IPS-18a (cell line): ENCODE measurements around the gene MED12L.
"Not testable (repeated sequence)": the region's sequence is repeated elsewhere in the genome, so short reads cannot be mapped to it uniquely, and the experiment has no call there.

ENCODE experiments used
- H3K27ac ChIP-seq: one replicate; pipeline ENCODE4 v1.5.1; 2013; ENCODE audit warnings: low read length
- H3K27me3 ChIP-seq: one replicate; pipeline ENCODE4 v1.6.1; 2013; ENCODE audit warnings: mild to moderate bottlenecking, low read length; ENCODE audit not compliant: control insufficient read depth, insufficient read depth
- H3K36me3 ChIP-seq: one replicate; pipeline ENCODE4 v1.6.1; 2013; ENCODE audit warnings: low read depth, low read length; ENCODE audit not compliant: control insufficient read depth
- H3K4me1 ChIP-seq: one replicate; pipeline ENCODE4 v1.6.1; 2013; ENCODE audit warnings: low read depth, low read length; ENCODE audit not compliant: control insufficient read depth
- H3K4me3 ChIP-seq: one replicate; pipeline ENCODE4 v1.5.1; 2013; ENCODE audit warnings: low read length
- H3K9ac ChIP-seq: one replicate; pipeline ENCODE4 v1.6.1; 2013; ENCODE audit warnings: mild to moderate bottlenecking, low read length, moderate library complexity
- H3K9me3 ChIP-seq: one replicate; pipeline ENCODE4 v1.6.1; 2013; ENCODE audit warnings: low read depth, low read length; ENCODE audit not compliant: control insufficient read depth

Gene MED12L

DNA sequence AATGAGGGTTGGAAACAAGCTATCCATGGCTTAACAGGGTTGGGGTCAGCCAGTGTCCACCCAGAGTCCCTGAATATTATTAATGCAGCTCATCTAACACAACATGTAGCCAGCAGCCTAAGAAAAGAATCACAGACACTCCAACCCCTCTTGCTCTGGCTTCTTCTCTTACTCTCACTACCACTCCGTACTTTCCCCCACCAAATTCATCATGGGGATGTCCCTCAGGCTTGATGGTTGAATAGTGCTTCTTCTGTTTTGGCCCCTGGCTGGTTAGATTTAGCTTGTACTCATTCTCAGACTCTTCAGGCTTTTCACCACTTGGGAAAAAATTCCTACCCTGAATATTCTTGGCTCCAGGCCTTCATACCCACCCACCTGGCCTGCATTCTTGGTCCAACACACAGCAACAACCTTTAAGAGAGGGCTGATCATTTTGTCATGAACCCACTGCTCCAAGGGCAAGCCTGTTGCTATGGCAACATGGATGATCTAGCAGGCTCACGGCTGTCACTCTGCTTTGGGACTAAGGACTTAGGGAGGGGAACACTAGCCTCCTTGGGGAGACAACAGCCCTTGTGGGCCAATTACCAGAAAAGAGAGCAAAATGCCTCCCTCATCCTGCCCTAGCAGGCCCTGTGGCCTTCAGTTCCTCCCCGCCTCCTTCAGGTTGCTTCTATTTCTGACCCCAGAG is 9.4 kb upstream of the MED12L start:
- H3K4me1 ChIP-seq: no peaks in the 10 kb centered on the region
- no peak overlapping the region for H3K27ac ChIP-seq
- no peak overlapping the region for H3K4me3 ChIP-seq
- no peak overlapping the region for H3K9ac ChIP-seq
- H3K9me3 ChIP-seq: no peaks in the 10 kb centered on the region
- no peaks in the 10 kb centered on the region for H3K36me3 ChIP-seq
- H3K27me3 ChIP-seq: no peaks in the 10 kb centered on the region

DNA sequence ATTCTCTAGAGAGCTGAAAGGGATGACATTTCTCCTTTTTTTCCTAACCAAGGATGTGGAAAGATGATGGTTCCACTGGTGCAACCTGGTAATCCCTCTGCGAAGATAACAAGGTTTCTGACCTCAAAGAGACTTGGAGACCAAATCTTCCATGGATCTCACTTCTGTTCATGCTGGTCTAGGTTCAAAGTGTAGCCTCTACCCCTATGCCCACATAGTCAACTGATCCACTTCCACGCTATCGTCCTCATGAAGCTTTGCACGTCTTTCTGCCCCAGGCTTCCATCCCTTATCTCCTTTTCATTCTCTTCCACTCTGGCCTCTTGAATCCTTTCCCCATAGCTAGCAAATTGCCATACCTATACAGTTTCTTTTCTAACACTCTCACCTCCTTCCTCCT is 8.8 kb upstream of the MED12L start:
- Histone ChIP-seq H3K27me3 (no peaks in the 10 kb centered on the region), H3K4me3 (no peak overlapping the region), H3K9ac (no peak overlapping the region), H3K27ac (no peak overlapping the region), H3K36me3 (no peaks in the 10 kb centered on the region), H3K9me3 (no peaks in the 10 kb centered on the region), H3K4me1 (no peaks in the 10 kb centered on the region)

DNA sequence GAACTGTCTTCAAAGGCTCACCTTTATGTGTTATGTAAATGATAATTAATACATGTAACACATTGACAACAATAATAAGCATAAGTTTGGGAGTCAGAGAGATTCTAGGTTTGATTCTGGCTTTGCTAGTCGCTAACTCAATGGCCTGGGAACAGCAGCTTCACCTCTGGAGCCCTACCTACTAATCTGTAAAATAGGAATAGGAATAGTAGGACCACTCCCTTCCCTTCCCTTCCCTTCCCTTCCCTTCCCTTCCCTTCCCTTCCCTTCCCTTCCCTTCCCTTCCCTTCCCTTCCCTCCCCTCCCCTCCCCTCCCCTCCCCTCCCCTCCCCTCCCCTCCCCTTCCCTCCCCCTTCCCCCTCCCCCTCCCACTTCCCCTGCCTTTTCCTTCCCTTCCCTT is 4.4 kb upstream of the MED12L start:
- H3K27me3 ChIP-seq: peaks cover 18% of the 10 kb centered on the region
- H3K4me3 ChIP-seq: not testable (repeated sequence)
- peaks cover 20% of the 10 kb centered on the region for H3K4me1 ChIP-seq

DNA sequence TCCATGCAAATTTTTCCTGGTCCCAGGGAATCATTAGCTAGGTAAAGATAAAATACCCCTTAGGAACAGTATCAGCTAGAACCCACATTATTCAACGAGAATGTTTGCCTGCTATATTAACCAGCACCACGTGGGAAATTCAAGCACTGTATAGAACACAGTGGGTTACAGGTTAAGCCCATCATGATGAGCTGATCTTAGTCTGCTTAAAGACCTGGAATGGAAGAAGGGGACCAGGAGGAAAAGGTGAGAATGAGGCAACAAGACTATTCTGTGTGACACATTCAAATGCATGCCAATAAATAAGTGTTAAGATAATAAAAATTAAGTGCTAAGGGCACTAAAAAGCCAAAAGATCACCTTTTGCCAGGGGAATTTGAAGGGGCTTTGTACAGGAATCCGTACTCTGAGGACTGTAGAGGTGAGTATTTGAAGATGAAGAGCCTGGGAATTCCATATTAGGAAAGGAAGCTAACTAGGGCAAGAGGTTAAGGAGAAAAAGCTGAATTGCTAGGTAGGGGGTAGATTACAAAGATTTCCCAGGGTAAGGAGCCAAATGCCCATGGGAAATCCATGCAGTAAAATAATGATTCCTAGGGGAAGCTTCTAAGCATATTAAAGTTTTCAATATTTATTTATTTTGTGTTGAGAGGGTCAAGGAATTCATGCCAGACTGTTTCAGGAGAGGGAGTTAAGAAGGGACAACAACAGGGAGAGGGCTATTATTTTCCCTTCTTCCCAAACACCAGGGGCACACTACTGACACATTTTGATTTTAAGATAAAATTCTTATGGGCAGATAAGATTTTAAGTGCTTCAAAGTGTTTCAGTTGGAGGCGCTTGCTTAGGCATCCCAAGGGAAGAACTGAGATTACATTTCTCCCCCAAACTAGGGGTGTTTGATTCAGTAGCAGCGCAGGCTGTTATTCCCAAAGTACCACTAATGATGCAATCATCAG is 2.3 kb upstream of the MED12L start:
- Histone ChIP-seq H3K27me3 (peaks cover 28% of the 10 kb centered on the region), H3K9me3 (no peaks in the 10 kb centered on the region), H3K36me3 (no peaks in the 10 kb centered on the region), H3K27ac (no peak overlapping the region), H3K4me3 (peak overlapping the region; percentile 1), H3K4me1 (peaks cover 26% of the 10 kb centered on the region), H3K9ac (no peak overlapping the region)

More for the DNA sequence above, 4.4 kb upstream of the MED12L start:
- H3K36me3 ChIP-seq, H3K27ac ChIP-seq, H3K9me3 ChIP-seq, H3K9ac ChIP-seq: not testable (repeated sequence)

DNA sequence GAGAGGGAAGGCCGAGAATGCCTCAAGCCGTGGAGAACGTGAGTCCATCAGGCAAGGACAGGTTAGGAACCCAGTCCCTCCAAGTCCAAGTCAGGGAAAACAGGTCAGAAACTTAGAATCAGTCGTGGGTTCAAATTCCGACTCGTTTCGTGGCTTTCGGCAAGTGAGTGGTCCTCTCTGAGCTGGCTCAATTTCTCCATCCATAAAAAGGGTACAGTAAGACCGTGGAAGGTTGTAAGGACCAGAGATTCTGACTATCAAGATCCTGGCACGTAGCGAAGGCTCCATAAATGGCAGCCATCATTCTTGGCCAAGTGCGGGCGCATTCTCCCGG is 604 bp upstream of the MED12L start:
- H3K4me3 ChIP-seq: peak overlapping the region; percentile 68
- peak overlapping the region; percentile 58 for H3K9ac ChIP-seq
- no peaks in the 10 kb centered on the region for H3K36me3 ChIP-seq
- H3K4me1 ChIP-seq: peaks cover 29% of the 10 kb centered on the region
- H3K9me3 ChIP-seq: no peaks in the 10 kb centered on the region
- peaks cover 28% of the 10 kb centered on the region for H3K27me3 ChIP-seq
- no peak overlapping the region for H3K27ac ChIP-seq

DNA sequence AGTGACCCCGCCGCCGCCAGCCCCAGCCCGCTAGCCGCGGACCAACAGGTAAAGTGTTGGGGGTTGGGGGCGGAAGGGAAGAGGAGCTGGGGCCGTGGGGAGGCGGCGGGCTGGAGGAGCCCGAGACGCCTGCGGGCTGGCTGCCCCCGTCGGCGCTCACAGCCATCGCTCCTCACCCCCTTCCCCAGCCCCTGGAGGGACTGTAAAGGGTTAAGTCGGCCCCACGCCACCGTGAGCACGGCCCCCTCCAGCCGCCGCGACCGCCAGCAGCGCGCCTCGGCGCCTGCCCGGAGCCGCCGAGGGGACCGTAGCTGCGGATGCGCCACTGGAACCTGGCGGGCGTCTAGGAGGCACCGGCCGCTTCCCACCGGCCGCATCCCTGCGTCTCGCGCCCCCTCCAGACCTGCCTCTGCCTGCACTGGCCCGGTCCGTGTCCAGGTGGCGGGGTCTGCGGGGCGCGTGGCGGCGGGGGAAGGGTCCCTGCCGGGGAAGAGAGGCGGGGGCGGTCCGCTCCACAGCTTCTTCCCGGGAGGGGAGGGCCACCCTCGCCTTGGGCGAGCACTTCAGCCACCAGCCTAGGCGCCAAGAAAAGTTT is 522 bp downstream of the MED12L start:
- no peaks in the 10 kb centered on the region for H3K9me3 ChIP-seq
- H3K4me1 ChIP-seq: peaks cover 29% of the 10 kb centered on the region
- H3K4me3 ChIP-seq: peak overlapping the region; percentile 68
- peaks cover 28% of the 10 kb centered on the region for H3K27me3 ChIP-seq
- peak overlapping the region; percentile 58 for H3K9ac ChIP-seq
- no peaks in the 10 kb centered on the region for H3K36me3 ChIP-seq
- H3K27ac ChIP-seq: no peak overlapping the region

DNA sequence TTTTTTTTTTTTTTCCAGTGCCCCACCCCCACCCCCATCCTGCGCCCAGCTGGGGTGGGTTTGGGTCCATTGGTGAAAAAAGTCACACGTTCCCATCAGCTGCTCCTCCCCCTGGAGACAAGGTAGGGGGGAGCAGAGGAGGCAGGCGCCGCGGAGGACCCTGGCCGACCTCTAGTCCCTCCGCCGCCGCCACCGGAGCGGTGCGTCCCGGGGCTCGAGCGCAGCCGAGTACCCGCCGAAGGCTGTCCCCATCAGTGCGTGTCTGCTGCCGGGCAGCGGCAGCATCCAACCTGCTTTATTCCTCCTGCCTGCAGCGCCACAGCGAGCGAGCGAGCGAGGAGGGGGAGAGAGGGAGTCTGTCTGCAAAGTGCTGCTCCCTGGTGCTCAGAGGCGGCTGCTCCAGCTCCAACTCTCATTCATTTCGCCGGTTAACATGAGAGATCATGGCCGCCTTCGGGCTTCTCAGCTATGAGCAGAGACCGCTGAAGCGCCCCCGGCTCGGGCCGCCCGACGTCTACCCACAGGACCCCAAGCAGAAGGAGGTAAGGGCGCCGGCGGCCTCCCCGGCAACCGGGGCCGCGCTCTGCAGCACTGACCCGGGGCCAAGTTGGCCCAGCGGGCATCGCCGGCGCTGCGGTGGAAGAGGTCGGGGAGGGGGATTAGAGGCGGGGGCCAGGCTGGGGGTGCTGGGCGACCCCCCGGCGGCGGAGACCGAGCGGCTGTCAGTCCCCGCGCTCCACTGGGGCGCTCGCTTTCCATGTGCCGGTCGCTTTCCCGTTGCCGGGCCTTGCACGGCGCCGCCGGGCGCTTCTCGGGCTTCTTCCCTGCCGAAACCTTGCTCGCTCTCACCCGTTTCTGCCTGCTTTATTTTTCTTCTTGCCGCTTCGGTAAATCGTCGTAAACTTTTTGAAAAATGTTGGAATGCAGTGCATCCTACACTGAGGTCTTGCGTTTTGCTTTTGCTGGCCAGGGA is 1.3 kb downstream of the MED12L start:
- Histone ChIP-seq H3K9ac (peak overlapping the region; percentile 58), H3K27ac (no peak overlapping the region), H3K4me3 (peak overlapping the region; percentile 68), H3K4me1 (peaks cover 29% of the 10 kb centered on the region), H3K27me3 (peaks cover 28% of the 10 kb centered on the region), H3K9me3 (no peaks in the 10 kb centered on the region), H3K36me3 (no peaks in the 10 kb centered on the region)

DNA sequence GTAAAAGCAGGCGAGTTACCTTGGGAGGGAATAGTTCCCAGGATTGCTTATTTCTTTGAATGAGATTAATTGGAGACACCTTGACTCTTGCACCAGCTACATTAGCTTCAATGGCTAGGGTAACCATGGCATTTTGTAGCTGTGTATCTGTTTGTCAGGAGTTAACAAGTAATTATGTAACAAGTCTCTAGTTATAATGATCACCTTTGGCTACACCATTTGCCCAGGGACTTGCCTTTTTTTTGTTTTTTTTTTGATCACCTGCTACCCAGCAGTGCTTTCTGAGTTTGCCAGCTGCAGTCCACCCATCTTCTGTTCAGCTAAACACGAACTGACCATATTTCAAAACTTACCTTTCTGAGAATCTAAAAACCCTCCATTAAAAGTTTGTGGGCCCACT is 2.2 kb downstream of the MED12L start:
- Histone ChIP-seq H3K4me3 (peak overlapping the region; percentile 68), H3K9ac (peak overlapping the region; percentile 58)

DNA sequence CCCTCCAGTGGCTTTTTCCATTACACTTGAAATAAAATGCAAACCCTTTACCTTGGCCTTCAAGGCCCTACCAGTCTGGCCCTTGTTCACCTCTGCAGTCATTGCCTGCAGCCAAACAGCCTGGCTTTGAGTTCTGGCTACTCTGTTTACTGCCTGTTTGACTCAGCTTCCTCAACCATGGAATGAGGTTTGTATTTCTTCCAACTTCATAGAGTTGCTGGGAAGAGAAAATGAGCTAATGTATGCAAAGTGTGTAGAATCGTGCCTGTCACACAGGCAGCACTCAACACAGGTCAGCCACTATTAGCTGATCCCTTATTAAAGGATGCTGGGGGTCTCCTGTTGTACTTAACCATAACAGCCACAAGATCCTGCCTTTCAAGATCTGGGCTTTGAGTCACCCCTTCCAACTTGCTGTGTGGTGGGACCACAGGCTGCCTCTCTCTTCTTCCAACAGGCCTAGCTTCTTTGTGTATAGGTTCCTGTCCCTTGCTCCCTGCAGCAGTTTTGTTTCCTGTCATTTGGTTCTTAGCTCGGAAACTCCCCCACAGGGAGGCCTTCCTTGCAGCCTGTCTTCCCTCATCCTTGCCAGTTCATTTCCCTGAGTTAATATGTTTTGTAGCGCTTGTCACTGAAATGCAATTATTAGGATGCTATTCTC is 6.4 kb downstream of the MED12L start:
- no peaks in the 10 kb centered on the region for H3K9me3 ChIP-seq
- no peak overlapping the region for H3K9ac ChIP-seq
- H3K36me3 ChIP-seq: no peaks in the 10 kb centered on the region
- H3K27ac ChIP-seq: no peak overlapping the region
- H3K4me3 ChIP-seq: no peak overlapping the region
- H3K27me3 ChIP-seq: peaks cover 10% of the 10 kb centered on the region
- H3K4me1 ChIP-seq: peaks cover 12% of the 10 kb centered on the region

More for the DNA sequence above, 2.2 kb downstream of the MED12L start:
- H3K9me3 ChIP-seq: no peaks in the 10 kb centered on the region
- H3K27ac ChIP-seq: no peak overlapping the region
- H3K36me3 ChIP-seq: no peaks in the 10 kb centered on the region
- H3K4me1 ChIP-seq: peaks cover 24% of the 10 kb centered on the region
- peaks cover 23% of the 10 kb centered on the region for H3K27me3 ChIP-seq

DNA sequence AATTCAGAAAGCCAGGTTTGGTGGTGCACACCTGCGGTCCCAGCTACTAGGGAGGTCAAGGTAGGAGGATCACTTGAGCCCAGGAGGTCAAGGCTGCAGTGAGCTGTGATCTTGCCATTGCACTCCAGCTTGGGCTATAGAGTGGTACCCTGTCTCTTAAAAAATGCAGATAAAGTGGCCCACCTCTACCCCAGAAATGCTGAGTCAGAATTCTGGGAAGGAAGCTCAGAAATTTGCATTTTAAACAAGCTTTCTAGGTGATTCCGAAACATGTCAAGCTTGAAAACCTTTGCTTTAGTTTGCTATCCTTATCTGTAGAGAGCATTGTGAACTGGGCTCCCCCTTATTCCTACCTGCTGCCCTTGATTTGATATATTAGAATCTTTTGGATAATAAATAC is 7.7 kb downstream of the MED12L start:
- peaks cover 6% of the 10 kb centered on the region for H3K4me1 ChIP-seq
- no peak overlapping the region for H3K9ac ChIP-seq
- H3K9me3 ChIP-seq: no peaks in the 10 kb centered on the region

More for the DNA sequence above, 7.7 kb downstream of the MED12L start:
- Histone ChIP-seq H3K27ac (no peak overlapping the region), H3K27me3 (no peaks in the 10 kb centered on the region), H3K36me3 (no peaks in the 10 kb centered on the region), H3K4me3 (no peak overlapping the region)
